ENCODE data around the gene KRTAP20-4. TPM values are rescaled to one million over a fixed set of nuclear protein-coding genes. Genes with fewer than 3 reads are reported as not detected.

The KRTAP20-4 gene
- not detected for total RNA-seq

DNA sequence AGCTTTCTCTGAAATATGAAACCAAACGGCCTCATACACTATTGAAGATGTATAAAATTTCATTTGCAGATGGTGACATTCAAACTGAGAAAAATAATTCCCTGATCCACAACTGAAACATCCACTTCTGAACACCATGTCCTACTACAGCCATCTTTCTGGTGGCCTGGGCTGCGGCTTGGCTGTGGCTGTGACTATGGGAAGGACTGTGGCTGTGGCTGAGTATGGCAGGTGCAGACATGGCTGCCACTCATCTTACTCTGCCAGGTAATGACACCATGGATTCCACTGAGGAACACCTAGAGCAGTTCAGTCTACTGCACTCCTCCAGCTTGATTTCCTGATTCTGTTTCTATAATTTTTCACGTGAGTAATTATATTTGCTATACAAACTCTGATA lies at the start of gene KRTAP20-4:
TSS of gene KRTAP20-4 (plus strand) at position 106 of the 400 bp plus-strand sequence.
- DNase-seq (ENCODE audit: low spot score): no peak

DNA sequence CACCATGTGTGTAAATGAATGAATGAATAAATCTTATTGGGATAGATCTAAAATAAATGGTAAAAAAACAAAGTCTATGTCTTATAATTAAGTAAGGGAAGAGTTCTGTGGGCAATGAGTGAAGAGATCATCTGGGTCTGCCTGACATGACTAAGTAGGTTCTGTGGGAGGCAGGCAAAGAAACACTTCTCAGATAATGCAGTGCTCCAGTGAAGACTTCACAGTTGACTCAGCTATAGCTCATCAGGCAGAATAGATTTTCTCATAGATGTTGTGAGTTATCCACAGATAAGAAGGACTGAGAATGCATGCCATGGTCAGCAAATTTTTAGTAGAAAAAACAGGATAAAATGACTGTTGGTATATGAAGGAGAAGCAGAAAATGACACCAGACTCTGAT lies 42.7 kb upstream of the KRTAP20-4 start:
- DNase-seq (ENCODE audit: low spot score): no peak

DNA sequence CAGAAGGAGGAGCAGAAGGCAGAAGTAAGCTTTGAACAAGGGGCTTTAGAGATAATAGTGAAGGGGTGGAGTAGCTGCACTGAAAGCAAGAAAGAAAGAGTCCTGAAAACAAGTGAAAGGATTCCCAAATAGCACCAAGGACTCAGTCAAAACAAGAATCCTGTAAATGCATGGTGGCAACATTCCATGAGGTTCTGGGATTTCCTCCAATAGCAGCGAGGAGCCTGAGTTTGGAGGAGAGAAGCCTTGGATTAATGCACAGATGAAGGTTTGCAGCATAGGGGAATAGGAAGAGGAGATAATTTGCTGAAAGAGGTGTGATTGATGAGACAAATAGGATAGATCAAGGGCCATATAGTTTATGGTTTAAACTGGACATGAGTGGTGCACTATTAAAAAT lies 41.1 kb upstream of the KRTAP20-4 start:
- no peak for DNase-seq (ENCODE audit: low spot score)

DNA sequence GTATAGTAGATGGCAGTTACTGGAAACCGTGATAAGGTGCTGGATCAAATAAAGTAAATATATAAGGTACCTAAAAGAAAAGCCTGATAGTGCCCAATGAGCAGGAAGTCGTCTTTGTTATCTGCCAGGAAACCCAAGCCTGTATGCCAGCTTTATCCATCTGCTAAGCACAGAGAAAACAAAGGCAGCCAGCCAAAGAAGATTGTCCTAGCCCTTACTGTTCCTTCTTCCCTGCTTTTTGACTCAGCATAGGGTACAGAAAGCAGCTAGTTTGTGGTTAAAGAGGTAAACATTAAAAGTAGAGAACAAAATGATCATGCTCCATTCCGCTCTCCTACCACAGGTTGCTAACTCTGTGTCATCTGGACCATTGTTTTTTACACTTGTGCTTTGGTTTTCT lies 40.3 kb upstream of the KRTAP20-4 start:
- no peak for DNase-seq (ENCODE audit: low spot score)

DNA sequence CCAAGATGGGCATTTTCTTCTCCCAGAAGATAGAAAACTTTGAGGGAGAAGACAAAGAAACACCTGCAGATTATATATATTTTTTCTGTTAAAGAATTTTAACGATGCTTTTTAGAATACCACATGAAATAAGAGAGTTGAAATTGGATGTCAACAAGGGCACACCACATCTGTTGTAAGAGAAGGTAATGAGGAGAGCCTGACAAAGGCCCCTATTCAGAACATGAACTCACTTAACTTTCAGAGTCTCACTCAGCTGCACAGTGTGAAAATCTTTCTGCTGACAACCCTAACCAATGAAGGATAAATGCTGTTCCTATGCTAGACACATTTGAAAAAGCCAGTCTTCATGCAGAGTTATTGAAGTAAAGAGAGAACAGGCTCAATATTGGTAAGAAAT lies 37.6 kb upstream of the KRTAP20-4 start:
- DNase-seq (ENCODE audit: low spot score): no peak

DNA sequence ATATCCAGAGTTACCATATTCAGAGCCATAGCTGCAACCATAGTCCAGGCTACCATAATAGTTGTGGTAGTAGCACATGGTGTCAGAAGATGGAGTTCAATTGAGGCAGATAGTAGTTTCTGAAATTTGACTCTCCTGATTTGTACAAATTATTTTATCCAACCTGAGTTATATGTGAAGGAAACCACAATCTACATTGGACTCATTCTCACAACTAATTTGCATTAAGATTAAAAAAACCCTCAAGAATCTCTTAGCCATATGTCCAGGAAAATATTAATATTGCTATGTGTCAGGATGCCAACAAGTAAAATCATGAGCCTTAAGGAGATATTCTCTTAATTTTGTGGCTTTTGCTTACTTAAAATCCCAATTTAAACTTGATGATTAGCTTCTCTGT lies 30.1 kb upstream of the KRTAP20-4 start, which contains the start of gene KRTAP22-2:
TSS of gene KRTAP22-2 (minus strand) at position 101 of the 400 bp plus-strand sequence.
- no peak for DNase-seq (ENCODE audit: low spot score)

DNA sequence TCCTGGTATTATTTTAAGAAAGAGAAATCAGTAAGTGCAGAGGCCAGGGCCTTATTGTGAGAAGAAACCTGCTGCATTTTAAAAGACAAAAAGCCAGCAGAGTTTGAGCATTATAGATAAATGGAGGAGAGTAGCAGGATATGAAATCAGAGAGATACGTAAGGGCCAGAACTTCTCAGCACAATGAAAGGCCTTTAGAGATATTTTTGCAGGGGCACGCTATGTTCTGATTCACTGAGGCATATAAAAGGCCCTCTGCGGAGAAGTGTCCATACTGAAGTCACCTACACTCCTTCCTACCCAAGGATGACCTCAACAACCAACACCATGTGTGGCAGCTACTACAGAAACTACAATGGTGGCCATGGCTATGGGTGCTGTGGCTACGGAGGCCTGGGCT lies 28.3 kb upstream of the KRTAP20-4 start, which contains the start of gene KRTAP6-3:
TSS of gene KRTAP6-3 (plus strand) at position 301 of the 400 bp plus-strand sequence. CDS start at position 307, 6 bp downstream.
- no peak for DNase-seq (ENCODE audit: low spot score)

DNA sequence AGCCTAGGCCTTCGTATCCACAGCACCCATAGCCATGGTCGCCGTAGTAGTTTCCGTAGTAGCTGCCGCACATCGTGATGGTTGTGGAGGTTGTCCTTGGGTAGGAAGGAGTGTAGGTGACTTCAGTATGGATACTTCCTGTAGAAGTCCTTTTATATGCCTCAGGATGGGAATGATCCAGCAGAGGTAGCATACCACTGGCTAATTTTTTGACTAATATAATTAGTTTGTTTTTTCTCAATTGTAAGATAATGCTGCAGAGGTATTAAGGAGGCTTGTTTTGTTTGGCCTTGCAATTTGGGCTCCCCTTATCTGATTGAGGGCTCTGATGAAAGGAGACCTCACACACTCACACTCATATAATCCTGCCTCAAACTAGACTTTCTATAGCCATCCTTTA lies 21.6 kb upstream of the KRTAP20-4 start, which contains the start of gene KRTAP6-2:
TSS of gene KRTAP6-2 (minus strand) at position 101 of the 400 bp plus-strand sequence. CDS start at position 73, 28 bp downstream.
- DNase-seq (ENCODE audit: low spot score): no peak

DNA sequence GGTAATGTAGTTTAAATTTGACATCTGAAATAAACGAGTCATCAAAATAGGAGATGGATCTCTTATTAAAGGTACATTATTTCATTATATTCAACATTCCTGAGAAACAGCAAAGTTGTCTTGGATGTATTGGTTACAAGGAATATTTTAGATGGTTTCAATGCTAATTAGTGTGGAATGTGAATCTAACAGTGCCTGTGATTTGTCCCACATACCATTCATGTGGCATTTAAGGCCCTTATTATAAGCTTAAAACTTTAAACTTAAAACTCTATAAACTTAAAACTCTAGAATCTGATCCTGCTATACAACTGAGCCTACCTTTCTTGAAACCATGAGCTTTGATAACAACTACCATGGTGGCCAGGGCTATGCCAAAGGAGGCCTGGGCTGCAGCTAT lies 19.6 kb upstream of the KRTAP20-4 start, which contains the start of gene KRTAP22-1:
TSS of gene KRTAP22-1 (plus strand) at position 301 of the 400 bp plus-strand sequence.
- DNase-seq (ENCODE audit: low spot score): no peak

DNA sequence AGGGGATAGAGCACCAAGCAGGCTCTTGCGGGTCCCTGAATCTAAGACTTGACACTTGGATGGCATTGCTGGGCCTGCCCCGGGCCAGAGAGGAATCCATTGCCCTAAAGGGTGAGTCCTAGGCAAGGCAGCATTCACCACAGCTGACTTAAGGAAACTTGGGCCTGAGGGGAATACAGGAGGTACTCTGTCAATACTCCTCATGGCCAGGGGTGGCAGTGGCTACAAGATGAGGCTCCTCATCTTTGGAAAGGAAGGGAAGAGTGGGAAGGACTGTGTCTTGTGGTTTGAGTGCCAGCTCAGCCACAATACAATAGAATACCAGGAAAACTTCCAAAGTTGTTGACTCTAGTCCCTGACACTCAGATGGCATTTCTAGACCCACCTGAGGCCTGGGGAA lies 14.5 kb upstream of the KRTAP20-4 start:
- no peak for DNase-seq (ENCODE audit: low spot score)

DNA sequence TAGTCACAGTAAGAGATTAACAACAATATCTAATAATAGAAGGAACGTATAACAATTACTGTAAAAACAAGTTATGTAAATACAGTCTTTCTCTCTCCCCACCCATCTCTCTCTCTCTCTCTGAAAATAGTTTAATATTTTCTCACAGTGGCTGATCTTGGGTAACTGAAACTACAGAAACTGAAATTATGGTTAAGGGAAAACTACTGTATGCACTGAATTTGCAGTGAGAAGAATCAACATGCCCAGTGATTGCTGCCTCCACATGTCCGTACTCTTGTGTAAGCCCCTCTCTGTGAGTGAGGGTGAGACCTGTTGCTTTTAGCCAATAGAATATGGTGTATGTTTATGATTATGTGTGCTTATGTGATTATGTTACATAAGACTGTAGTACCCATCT lies 8.3 kb upstream of the KRTAP20-4 start:
- no peak for DNase-seq (ENCODE audit: low spot score)

DNA sequence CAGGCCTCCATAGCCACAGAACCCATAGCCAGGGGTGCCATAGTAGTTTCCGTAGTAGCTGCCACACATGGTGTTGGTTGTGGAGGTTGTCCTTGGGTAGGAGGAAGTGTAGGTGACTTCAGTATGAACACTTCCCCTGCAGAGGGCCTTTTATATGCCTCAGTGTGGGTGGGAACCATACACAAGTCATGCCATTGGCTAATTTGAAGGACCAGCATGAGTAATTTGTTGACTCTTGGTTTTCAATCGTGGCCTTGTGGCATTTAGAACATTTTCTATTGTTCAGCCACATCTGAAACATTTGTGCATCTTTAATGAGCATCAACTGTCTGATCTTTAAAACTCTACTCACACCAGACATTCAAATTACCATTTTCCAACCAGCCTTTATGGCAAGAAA lies 6.6 kb upstream of the KRTAP20-4 start, which contains the start of gene KRTAP6-1:
TSS of gene KRTAP6-1 (minus strand) at position 95 of the 400 bp plus-strand sequence. CDS start at position 69, 26 bp downstream.
- no peak for DNase-seq (ENCODE audit: low spot score)

DNA sequence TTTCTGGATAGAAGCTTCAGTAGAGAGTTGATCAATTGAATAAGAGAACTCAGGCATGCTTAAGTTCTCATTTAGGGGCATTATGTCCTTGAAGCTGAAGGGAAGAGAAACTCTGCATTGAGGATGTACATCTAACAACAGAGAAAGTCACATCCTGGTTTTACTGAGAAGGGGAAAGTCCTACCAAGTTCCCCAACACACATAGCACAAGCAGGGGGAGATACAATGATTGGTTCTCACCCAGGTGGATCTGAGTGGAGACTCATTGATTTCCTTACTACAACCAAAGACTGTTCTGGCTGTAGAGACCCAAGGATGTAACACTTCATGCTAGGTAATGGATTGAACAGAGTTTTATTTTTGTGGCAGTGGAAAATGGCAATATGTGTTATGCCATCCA lies 5.2 kb upstream of the KRTAP20-4 start:
- DNase-seq (ENCODE audit: low spot score): no peak

DNA sequence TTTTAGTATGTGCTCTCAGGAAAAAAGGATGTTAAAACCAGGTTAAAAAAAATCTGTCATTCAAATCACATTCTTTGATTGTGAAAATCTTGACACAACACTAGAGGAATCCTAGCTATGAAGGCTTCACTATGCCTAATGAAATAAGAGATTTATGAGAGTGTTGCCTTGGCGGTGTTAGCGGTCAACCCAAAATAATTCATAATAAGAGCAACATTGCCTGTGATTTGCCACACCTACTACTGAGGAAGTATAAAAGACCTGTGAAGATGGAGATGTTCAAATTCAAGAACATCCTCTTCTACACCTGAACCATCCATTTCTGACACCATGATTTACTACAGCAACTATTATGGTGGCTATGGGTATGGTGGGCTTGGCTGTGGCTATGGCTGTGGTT lies 4.3 kb upstream of the KRTAP20-4 start, which contains the start of gene KRTAP20-1:
TSS of gene KRTAP20-1 (plus strand) at position 301 of the 400 bp plus-strand sequence. CDS start at position 331, 30 bp downstream.
- no peak for DNase-seq (ENCODE audit: low spot score)

DNA sequence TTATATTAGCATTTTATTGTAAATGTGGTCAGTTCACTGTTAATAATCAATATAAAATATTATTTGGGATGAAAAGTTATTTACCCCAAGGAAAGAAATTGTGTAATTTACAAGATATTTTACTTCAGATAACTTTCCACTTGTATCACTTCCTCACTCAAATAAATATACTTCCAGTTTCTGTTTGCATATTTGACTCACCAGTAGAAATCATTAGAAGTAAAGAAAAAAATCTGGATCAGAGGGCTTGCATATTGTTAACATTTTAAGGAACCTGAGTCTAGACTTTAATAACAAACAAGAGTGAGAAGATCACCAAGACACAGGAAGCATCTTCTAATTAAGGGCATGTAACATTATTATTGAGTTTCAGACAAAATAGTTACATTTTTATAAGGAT lies 347 bp upstream of the KRTAP20-4 start:
- DNase-seq (ENCODE audit: low spot score): no peak

DNA sequence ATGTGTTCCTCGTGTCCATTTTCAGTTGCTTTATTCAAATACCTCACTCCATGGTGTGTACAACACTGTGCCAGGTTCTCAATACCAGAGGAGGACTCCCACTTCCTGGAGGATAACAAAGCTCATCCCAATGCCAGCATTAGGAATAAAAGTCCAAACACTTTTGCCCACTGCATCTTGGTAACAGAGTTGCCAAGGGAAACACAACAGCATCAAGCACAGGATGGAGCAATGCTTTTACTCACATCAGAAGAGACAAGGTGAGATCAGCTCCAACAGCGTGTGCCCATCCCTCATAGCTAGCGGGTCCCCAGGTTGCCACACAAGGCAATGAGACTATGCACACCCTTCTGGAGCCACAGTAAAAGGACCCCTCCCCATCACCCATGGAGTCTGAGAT lies 2.9 kb downstream of the KRTAP20-4 start:
- no peak for DNase-seq (ENCODE audit: low spot score)

DNA sequence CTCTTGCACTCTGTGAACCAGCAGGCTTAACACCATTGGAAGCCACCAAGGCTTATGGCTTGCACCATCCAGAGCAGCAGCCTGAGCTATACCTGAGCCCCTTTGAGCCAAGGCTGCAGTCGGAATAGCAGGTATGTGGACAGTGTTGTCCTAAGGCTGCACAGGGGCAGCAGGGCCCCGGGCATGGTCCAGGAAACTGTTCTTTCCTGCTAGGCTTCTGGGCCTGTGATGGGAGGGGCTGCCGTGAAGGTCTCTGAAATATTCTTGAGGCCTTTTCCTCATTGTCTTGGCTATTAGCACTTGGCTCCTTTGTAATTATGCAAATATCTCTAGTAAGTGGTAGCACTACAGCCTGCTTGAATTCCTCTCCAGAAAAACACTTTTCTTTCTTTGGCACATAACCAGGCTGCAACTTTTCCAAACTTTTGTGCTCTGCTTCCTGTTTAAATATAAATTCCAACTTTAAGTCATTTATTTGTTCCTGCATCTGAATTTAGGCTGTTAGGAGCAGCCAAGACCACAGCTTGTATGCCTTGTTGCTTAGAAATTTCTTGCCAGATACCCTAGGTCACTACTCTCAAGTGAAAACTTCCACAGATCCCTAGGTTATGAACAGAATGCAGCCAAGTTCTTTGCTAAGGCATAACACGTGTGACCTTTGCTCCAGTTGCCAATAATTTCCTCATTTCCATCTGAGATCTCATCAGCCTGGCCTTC lies 5.2 kb downstream of the KRTAP20-4 start:
- no peak for DNase-seq (ENCODE audit: low spot score)

DNA sequence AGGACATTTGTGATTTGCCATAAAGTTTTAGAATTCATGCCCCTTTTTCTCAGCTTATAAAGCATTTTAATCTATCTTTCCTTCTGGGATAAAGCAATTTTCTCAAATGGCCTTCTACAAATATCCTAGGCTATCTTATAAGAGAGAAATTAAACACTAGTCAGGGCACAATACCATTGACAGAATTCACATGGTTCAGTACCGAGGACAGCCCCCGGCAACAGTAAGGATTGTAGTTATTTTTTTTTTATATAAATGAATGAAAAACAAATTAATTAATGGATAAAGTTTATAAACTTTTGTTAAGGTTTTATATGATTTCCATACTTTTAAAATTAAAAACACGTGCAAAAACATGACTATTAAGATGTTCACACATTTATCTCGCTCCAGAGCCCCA lies 7.7 kb downstream of the KRTAP20-4 start:
- no peak for DNase-seq (ENCODE audit: low spot score)

DNA sequence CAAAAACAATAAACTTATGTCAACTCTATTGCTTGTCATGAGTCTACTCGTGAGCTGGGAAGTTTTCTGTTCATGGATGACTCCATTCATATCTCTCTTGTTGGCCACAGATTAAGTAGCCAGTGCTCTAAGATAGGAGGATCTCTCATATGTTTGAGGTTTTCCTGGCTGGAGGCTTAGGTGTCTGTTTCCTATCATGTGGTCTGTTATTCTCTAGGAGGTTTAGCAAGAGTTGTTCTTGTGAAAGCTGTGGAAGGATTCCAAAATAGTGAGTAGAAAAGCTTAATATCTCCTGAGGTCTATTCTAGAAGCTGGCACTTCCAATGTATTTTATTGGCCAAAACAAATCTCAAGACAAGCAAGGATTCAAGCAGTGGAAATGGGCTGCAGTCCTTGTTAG lies 8.8 kb downstream of the KRTAP20-4 start:
- DNase-seq (ENCODE audit: low spot score): no peak

DNA sequence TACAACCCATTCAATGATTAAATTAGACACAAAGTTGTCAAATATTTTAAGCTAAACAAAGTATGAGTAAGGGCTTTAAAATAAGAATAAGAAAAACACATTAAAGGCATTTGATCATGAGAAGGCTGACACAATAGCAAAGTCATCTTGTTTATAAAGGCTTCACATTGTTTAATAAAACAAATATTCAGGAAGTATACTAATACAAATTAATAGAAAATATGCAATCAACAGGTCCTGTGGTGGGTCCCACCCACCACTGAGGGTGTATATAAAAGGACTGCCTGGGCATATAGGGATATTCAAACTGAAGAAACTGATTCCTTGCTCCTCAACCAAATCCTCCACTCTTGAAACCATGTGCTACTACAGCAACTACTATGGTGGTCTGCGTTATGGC lies 14.5 kb downstream of the KRTAP20-4 start, which contains the start of gene KRTAP20-2:
TSS of gene KRTAP20-2 (plus strand) at position 301 of the 400 bp plus-strand sequence. CDS start at position 359, 58 bp downstream.
- no peak for DNase-seq (ENCODE audit: low spot score)

DNA sequence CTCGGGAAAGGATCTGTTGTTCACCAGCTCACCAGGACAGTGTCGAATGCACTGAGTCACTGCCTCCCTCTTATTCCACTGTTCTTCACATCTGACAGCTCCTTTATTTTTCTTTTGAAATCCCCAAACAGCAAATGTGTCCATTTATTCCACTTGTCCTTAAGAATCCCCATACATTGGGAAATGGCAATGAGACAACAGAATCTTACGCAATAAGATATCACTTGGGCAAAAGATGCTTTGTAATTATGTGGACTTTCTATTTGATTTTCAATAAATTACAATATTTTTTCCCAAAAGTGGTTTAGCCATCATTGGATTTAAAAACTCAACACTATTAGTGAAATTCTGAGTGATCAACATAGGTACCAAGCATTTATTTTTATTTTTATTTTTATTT lies 18.3 kb downstream of the KRTAP20-4 start:
- DNase-seq (ENCODE audit: low spot score): no peak

DNA sequence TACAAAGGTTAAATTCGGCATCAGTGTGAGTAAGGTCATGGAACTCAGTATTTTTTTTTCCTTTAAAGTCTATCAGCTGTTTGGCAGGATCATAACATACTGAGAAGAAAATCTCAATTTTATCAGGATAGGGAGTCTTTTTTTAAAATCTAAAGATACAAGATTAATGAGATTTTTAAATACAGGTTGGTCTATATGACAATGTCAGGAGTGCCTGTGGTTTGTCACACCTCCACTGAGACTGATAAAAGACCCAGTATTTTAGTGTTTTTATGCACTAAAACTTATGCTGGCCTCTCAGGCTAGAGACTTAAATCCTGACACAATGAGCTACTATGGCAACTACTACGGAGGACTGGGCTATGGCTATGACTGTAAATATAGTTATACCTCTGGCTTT lies 22.1 kb downstream of the KRTAP20-4 start, which contains the start of gene KRTAP20-3:
TSS of gene KRTAP20-3 (plus strand) at position 301 of the 400 bp plus-strand sequence.
- DNase-seq (ENCODE audit: low spot score): no peak

DNA sequence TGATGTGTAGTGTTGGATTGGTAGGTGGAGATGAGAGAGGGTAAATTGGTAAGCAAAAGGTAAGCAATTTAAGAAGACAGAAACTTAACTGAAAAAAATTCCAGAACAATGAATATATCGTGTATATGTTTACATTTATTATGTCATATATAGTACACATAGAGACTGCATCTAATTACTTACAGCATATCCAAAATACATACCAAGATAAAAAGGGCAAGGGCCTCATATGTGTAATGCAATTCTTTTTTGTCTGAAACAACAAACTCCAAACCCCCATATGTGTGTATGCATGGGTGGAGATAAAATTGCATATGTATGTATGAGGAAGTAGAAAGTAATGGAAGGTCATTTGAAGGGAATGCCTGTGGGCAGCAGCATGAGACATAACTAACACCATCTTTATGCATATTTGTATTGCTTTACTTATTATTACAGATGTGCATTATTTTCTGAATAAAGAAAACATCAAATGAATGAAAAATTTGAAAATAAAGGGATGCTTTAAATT lies 26.5 kb downstream of the KRTAP20-4 start:
- no peak for DNase-seq (ENCODE audit: low spot score)
